Omental fat pad (tissue), 4 donors: ENCODE measurements around the gene ECI2. TPM values are rescaled to one million over a fixed set of nuclear protein-coding genes. Genes with fewer than 3 reads are reported as not detected.

Experiments
- ATAC-seq: fragments of 150-250 bp; one replicate; pipeline ENCODE4 v1.9.1; 2016; ENCODE audit warnings: mild to moderate bottlenecking, moderate library complexity; ENCODE audit not compliant: low FRiP score
- DNase-seq: peaks from one replicate; pipeline ENCODE4 v3.0.0-alpha.2; 2019; ENCODE audit warnings: low spot score
- total RNA-seq, 4 donors: library from RNA; depleted of rRNA; stranded (reverse); fragments of >200 nt; gene quantifications; one replicate each; pipeline ENCODE4 v1.1.0, GENCODE V29; 2016
- TF ChIP-seq, protein P1 (sequence below), 3 donors: fragments of 450-650 bp; IDR thresholded peaks; one replicate each; pipeline ENCODE4 v1.5.1; 2016 to 2017; ENCODE audit warnings: antibody characterized with exemption in 3 of 3, mild to moderate bottlenecking in 3 of 3, moderate library complexity in 2 of 3

ECI2 gene, protein sequence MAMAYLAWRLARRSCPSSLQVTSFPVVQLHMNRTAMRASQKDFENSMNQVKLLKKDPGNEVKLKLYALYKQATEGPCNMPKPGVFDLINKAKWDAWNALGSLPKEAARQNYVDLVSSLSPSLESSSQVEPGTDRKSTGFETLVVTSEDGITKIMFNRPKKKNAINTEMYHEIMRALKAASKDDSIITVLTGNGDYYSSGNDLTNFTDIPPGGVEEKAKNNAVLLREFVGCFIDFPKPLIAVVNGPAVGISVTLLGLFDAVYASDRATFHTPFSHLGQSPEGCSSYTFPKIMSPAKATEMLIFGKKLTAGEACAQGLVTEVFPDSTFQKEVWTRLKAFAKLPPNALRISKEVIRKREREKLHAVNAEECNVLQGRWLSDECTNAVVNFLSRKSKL
- 10 to 100 TPM; 48.8 to 82.2 (median 69.1) TPM for total RNA-seq

DNA sequence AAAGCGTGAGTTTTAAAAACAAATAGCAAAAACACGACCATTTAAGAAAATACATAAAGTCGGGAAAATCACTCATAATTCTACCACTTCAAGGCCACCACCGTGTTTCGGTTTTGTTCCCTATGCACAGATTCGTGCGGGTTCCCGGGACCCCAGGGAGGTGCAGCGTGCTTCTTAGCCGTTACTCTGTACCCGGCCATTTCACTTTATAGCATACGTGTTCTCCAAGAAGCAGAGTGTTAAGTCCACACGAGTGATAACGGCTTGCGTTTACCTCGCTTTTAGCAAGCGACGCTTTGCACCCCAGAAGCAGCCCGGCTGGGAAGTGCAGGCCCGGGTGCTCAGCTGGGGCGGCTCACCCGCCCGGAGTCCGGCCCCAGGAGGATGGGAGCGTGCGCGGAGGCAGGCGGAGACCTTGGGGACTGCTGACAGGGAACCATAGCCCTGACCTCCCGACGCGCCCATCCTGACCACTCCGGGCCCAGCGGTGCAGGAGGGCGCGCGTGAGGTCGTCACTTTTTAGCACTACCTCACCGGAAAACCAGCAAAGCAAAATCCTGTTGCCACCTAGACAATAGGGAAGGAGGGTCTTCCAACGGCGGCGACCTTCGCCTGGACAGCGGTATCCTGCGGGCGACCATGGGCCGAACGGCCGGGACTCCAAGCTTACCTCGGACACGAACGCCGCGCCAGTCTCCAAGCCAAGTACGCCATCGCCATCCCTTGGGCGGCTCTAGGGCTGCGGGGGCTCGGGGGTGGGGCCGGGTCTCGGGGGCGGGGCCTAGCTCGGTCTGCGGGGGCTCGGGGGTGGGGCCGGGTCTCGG lies at the start of gene ECI2:
TSS of gene ECI2 (minus strand) at position 735 of the 824 bp plus-strand sequence. CDS start at position 720, 15 bp downstream.
- DNase-seq, result no peak
- ATAC-seq, result peak; percentile 66
- TF ChIP-seq, protein P1, sequence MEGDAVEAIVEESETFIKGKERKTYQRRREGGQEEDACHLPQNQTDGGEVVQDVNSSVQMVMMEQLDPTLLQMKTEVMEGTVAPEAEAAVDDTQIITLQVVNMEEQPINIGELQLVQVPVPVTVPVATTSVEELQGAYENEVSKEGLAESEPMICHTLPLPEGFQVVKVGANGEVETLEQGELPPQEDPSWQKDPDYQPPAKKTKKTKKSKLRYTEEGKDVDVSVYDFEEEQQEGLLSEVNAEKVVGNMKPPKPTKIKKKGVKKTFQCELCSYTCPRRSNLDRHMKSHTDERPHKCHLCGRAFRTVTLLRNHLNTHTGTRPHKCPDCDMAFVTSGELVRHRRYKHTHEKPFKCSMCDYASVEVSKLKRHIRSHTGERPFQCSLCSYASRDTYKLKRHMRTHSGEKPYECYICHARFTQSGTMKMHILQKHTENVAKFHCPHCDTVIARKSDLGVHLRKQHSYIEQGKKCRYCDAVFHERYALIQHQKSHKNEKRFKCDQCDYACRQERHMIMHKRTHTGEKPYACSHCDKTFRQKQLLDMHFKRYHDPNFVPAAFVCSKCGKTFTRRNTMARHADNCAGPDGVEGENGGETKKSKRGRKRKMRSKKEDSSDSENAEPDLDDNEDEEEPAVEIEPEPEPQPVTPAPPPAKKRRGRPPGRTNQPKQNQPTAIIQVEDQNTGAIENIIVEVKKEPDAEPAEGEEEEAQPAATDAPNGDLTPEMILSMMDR (IDR thresholded peaks at IDR 0.05), result no peak

DNA sequence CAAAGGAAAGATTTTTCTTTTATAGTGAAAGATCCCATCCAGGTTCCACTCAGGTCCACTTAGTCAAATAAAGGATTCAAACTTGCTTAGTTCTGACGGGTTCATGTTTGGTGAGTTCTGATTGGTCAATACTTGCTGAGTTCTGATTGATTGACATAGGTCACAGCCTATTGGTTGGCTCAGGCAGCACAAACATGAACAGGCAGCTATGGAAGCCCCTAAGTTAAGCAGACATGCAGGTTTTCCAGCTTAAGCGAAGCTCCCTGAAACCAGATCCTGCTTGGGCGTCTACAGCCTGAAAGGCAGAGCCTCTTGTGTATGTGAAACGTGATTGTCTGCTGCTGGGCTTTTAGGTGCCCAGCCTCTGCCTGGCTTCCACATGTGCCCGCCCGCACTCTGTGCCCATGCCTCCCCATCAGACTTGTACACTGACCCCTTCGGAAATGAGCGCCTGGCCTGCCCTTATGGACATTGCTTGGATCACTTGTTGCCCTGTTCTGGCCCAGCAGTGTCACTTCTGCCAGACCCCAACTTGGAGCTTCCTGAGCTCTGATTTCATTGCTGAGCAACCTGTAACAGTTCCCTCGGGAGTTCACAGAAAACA lies 45.4 kb upstream of the ECI2 start:
- DNase-seq (no peak), ATAC-seq (no peak)
- TF ChIP-seq, protein P1 (IDR thresholded peaks at IDR 0.05), result no peak

DNA sequence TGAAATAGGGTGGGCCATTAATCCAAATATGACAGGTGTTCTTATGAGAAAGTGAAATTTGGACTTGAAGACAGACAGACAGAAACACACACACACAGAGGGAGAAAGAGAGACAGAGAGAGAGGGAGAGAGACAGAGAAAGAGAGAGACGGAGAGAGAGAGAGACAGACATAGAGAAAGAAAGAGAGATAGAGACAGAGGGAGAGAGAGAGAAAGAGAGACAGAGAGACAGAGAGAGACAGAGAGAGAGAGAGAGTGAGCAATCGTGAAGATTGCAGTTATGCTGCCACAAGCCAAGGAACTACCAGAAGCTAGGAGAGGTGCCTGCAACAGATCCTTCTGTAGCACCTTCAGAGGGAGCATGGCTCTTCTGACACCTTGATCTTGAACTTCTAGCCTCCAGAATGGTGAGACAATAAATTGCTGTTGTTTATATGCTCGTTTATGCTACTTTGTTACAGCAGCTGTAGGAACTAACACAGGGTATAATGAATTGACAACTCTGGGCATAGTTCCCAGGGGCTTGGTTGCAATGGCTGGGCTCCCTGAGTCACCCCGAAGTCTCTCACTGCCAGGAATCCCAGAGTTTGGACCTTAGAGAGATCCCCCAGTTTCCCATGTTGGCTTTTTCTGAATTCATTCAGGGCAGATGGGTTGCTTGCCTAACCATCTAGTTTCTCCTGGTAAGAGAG lies 44.7 kb upstream of the ECI2 start:
- TF ChIP-seq, protein P1 (IDR thresholded peaks at IDR 0.05), result no peak
- no peak for ATAC-seq
- DNase-seq, result no peak

DNA sequence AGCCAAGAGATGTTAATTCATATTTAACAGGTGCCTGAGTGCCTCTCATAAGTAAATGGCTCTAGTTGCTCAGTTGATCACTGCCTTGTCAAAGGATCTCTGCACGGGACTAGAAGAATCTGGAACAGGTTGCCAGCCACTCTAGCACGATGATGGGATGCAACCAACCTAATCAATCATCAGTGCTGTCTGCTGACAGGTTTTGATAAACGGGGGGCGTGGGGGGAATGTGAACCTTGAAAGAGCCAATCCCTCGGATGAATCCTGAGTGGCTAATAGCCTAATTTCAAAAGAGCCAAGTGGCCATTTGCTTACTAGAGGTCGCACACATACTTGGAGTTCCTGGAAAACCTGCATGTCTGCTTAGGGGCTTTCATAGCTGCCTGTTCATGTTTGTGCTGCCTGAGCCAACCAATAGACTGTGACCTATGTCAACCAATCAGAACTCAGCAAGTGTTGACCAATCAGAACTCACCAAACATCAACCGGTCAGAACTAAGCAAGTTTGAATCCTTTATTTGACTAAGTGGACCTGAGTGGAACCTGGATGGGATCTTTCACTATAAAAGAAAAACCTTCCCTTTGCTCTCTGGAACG lies 43.5 kb upstream of the ECI2 start:
- TF ChIP-seq, protein P1 (IDR thresholded peaks at IDR 0.05), result no peak
- ATAC-seq, result no peak
- no peak for DNase-seq

DNA sequence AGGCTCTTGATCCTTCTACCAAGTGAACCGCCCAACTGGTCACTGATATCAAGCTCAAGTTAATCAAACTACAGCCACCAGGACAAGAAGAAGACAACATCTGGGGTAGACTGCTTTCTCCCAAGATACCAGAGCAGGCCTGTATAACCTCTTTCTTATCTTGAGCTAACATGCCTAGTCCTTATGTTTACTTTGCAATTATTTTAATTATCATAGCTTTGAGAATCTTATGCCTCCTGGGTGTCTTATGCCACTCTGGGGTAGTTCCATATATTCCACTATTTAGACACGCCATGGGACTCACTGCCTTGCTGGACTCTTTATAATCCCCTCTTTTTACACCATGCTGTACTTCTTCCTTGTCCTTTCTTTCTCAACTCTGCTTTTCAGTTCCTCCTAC lies 41.5 kb upstream of the ECI2 start:
- DNase-seq (no peak), ATAC-seq (no peak)
- TF ChIP-seq, protein P1 (IDR thresholded peaks at IDR 0.05), result no peak

DNA sequence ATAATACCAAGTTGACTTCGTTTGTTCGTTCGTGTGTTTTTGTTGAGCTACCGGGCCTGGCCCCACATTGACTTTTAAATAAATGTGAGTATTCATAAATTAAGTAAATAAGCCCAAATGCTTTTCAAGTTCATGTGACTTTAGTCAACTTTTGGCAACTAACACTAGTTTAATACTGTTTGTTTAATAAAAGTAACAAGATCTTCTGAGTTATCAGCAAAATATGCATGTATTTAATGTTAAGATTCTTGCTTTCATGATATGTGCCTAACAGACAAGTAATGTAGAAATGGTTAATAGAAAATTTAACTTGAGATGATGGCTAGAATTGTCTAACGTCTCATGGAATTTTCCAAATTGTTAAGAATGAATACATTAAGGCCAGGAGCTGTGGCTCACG lies 38.7 kb upstream of the ECI2 start:
- no peak for ATAC-seq
- TF ChIP-seq, protein P1 (IDR thresholded peaks at IDR 0.05), result no peak
- DNase-seq, result no peak
